Endothelial cell of umbilical vein (primary cell): ENCODE results near the gene PPTC7. TPM values are rescaled to one million over a fixed set of nuclear protein-coding genes. Genes with fewer than 3 reads are reported as not detected.

Experiments used
- BruUV-seq: library from RNA; stranded (reverse); fragments of 400-500 nt; replicated peaks from 2 replicates; lab custom pipeline; 2021; lab: Mats Ljungman, UMichigan
- CTCF ChIA-PET: fragments of 300-600, 350-600 bp; sonication (Branson Sonifier 250); formaldehyde crosslinking; loops from one replicate; lab custom pipeline; 2021; ENCODE audit warnings: antibody characterized with exemption, inconsistent platforms; lab: Charles Lee
- POLR2A ChIA-PET: fragments of 300-600, 350-600 bp; sonication (Branson Sonifier 250); formaldehyde crosslinking; loops from one replicate; lab custom pipeline; 2021; ENCODE audit warnings: antibody characterized with exemption, inconsistent platforms; lab: Charles Lee
- DNase-seq: peaks from one replicate; pipeline ENCODE4 v3.0.0-alpha.2; 2011; ENCODE audit warnings: low read depth, low spot score
- FAIRE-seq: peaks from 2 replicates; lab custom pipeline; 2011; peaks lifted over from hg19 to GRCh38; lab: Jason Lieb, UNC
- H2AFZ ChIP-seq: 2 replicates; pipeline ENCODE4 v1.6.0; 2012; ENCODE audit warnings: low read depth, low read length, control low read depth, inconsistent platforms
- H3K27ac ChIP-seq: 2 replicates; pipeline ENCODE4 v1.5.1; 2011; ENCODE audit warnings: low read depth, mild to moderate bottlenecking, control low read depth, low read length, moderate library complexity; ENCODE audit not compliant: insufficient read depth
- H3K27me3 ChIP-seq, 2 experiments: 2 replicates each; pipeline versions ENCODE4 v1.6.0 to v1.6.1; 2011; ENCODE audit warnings: low read length in 2 of 2, mixed read lengths in 1 of 2; ENCODE audit not compliant: control insufficient read depth in 2 of 2, insufficient read depth in 2 of 2
- H3K36me3 ChIP-seq, 2 experiments: 2 replicates in 1 of 2; 3 replicates in 1 of 2; pipeline ENCODE4 v1.5.1; 2011; ENCODE audit warnings: low read length in 2 of 2, mild to moderate bottlenecking in 1 of 2, moderate library complexity in 1 of 2; ENCODE audit not compliant: control insufficient read depth in 2 of 2, insufficient read depth in 2 of 2; ENCODE audit errors: extremely low read depth in 1 of 2
- H3K4me1 ChIP-seq: 3 replicates; pipeline ENCODE4 v1.5.1; 2011; ENCODE audit warnings: mild to moderate bottlenecking, low read length; ENCODE audit not compliant: control insufficient read depth, insufficient read depth; ENCODE audit errors: extremely low read depth
- H3K4me2 ChIP-seq: 2 replicates; pipeline ENCODE4 v1.6.1; 2011; ENCODE audit warnings: low read length, control low read depth, mixed read lengths; ENCODE audit not compliant: insufficient read depth
- H3K4me3 ChIP-seq, 3 experiments: fragments of 200-600 bp in 1 of 3; sonication (generic), shearing (Covaris generic) in 1 of 3; replicated peaks in 1 of 3; 2 replicates each; pipeline ENCODE4 v1.5.1; 2011 to 2016; ENCODE audit warnings: control low read depth in 3 of 3, low read length in 3 of 3, mild to moderate bottlenecking in 2 of 3, inconsistent platforms in 1 of 3, low read depth in 1 of 3, moderate library complexity in 1 of 3; ENCODE audit not compliant: insufficient read depth in 1 of 3
- H3K79me2 ChIP-seq: 2 replicates; pipeline ENCODE4 v1.6.0; 2012; ENCODE audit warnings: low read length, inconsistent platforms; ENCODE audit not compliant: control insufficient read depth, insufficient read depth
- H3K9ac ChIP-seq: replicated peaks from 2 replicates; pipeline ENCODE3; 2011; ENCODE audit warnings: low read length, control low read depth; ENCODE audit not compliant: insufficient read depth; ENCODE audit errors: extremely low read depth
- H3K9me1 ChIP-seq: replicated peaks from 3 replicates; pipeline ENCODE4 v1.6.0; 2011; ENCODE audit warnings: mild to moderate bottlenecking, low read length; ENCODE audit not compliant: control insufficient read depth, insufficient read depth; ENCODE audit errors: extremely low read depth
- H3K9me3 ChIP-seq: replicated peaks from 2 replicates; pipeline ENCODE4 v1.5.1; 2012; ENCODE audit warnings: low read length, inconsistent platforms; ENCODE audit not compliant: control insufficient read depth, insufficient read depth
- H4K20me1 ChIP-seq: replicated peaks from 2 replicates; pipeline ENCODE3; 2011; ENCODE audit warnings: mild to moderate bottlenecking, low read length; ENCODE audit not compliant: control insufficient read depth, insufficient read depth; ENCODE audit errors: extremely low read depth
- EZH2 ChIP-seq: IDR thresholded peaks from 2 replicates; pipeline ENCODE4 v1.6.1; 2012; ENCODE audit warnings: borderline replicate concordance, low read depth, mild to moderate bottlenecking, moderate library complexity, low read length, inconsistent platforms; ENCODE audit not compliant: severe bottlenecking
- FOS ChIP-seq: IDR thresholded peaks from 2 replicates; pipeline ENCODE4 v1.6.1; 2011; ENCODE audit warnings: mild to moderate bottlenecking, low read length, moderate library complexity, borderline replicate concordance; ENCODE audit not compliant: insufficient read depth
- GATA2 ChIP-seq: IDR thresholded peaks from 2 replicates; pipeline ENCODE4 v1.7.0; 2011; ENCODE audit warnings: low read depth, mild to moderate bottlenecking, moderate library complexity, mixed read lengths, low read length; ENCODE audit not compliant: insufficient read length, insufficient read depth
- JUN ChIP-seq: IDR thresholded peaks from 2 replicates; pipeline ENCODE4 v1.6.1; 2011; ENCODE audit warnings: borderline replicate concordance, low read depth; ENCODE audit not compliant: insufficient read length, insufficient read depth
- MYC ChIP-seq: IDR thresholded peaks from one replicate; pipeline ENCODE4 v1.6.1; 2011; ENCODE audit warnings: mild to moderate bottlenecking, low read depth, low read length
- POLR2A ChIP-seq: IDR thresholded peaks from 2 replicates; pipeline ENCODE4 v1.6.1; 2012; ENCODE audit warnings: low read depth, mild to moderate bottlenecking, control low read depth, low read length
- POLR2AphosphoS5 ChIP-seq: IDR thresholded peaks from 2 replicates; pipeline ENCODE4 v1.6.1; 2012; ENCODE audit warnings: low read depth, mild to moderate bottlenecking, control low read depth, low read length, moderate library complexity; ENCODE audit not compliant: insufficient read depth
- dilution Hi-C: fragments of 300-500 bp; cut with MboI; formaldehyde crosslinking; loops from one replicate; pipeline ENCODE4 v1.15.0; 2019; ENCODE audit warnings: low sequenced_read_pairs; ENCODE audit not compliant: extremely low pct_ligation_motif_present
- intact Hi-C: fragments of 100-400 bp; cut with micrococcal nuclease; formaldehyde crosslinking; loops from one replicate; pipeline ENCODE4 v1.10.0; 2022
- polyA plus RNA-seq, 4 experiments: library from polyadenylated mRNA; depleted of rRNA in 3 of 4; stranded (reverse) in 3 of 4; unstranded in 1 of 4; fragments of >200 nt; gene quantifications; 2 replicates each; pipeline versions ENCODE4 v1.2.1 to v1.2.3, GENCODE V29; 2011 to 2012; ENCODE audit warnings: missing spikeins in 1 of 4
- total RNA-seq: library from RNA; stranded (reverse); gene quantifications from 2 replicates; pipeline ENCODE4 v1.2.3, GENCODE V29; 2021
- TF ChIP-seq, protein P1 (sequence below): IDR thresholded peaks from 2 replicates; pipeline ENCODE4 v1.6.1; 2011; ENCODE audit not compliant: insufficient read depth, insufficient read length
- TF ChIP-seq, protein P2 (sequence below), 2 donors: IDR thresholded peaks; 1 replicate in 1 of 2; 2 replicates in 1 of 2; pipeline ENCODE4 v1.5.1; 2011; ENCODE audit warnings: low read length in 2 of 2, mild to moderate bottlenecking in 2 of 2, moderate library complexity in 2 of 2, control low read depth in 1 of 2, inconsistent platforms in 1 of 2, low read depth in 1 of 2; ENCODE audit not compliant: insufficient read depth in 1 of 2; ENCODE audit errors: extremely low read depth in 1 of 2

The PPTC7 gene
- total and polyA plus RNA-seq, 2 donors (not counting 3 experiments of a cell fraction or from before 2014, with no cell fraction given), result 8.4 to 15.2 TPM

DNA sequence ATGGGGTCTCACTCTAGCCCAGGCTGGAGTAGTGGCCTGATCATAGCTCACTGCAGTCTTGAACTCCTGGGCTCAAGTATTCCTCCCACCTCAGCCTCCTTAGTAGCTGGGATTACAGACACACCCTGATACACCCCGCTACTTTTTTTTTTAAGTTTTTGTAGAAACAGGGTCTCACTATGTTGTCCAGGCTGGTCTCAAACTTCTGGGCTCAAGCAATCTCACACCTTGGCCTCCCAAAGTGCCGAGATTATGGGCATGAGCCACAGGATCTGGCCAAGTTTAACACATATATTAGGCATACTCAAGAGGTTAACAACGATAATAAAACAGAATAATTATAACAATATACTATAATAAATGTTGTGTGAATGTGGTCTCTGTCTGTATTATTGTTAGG is 25.8 kb downstream of the PPTC7 start:
- POLR2A ChIA-PET, result no interaction called here
- FAIRE-seq, result no peak

More for the DNA sequence above, 25.8 kb downstream of the PPTC7 start:
- Histone ChIP-seq H3K4me1 (no peaks in the 10 kb centered on the region), H3K9me3 (no peaks in the 10 kb centered on the region), H2AFZ (no peak overlapping the region), H3K79me2 (peaks cover 86% of the 10 kb centered on the region), H3K9me1 (no peaks in the 10 kb centered on the region), H4K20me1 (no peaks in the 10 kb centered on the region), H3K27ac (no peak overlapping the region), H3K4me3 (no peak overlapping the region), H3K9ac (no peak overlapping the region), H3K27me3 (no peaks in the 10 kb centered on the region), H3K36me3 (no peaks in the 10 kb centered on the region), H3K4me2 (no peak overlapping the region)
- intact Hi-C loops, result no loop called here
- BruUV-seq, result no TSS peak
- dilution Hi-C loops, result no loop called here
- CTCF ChIA-PET, result interaction anchor here (1.8 kb wide), 1 partner anchor 43 kb away, joined by 6 read pairs; no protein-coding TSS in a partner anchor
- TF ChIP-seq FOS (no peak), GATA2 (no peak), POLR2A (no peak), EZH2 (no peak), JUN (no peak), POLR2AphosphoS5 (no peak), MYC (no peak)
- TF ChIP-seq, protein P1, sequence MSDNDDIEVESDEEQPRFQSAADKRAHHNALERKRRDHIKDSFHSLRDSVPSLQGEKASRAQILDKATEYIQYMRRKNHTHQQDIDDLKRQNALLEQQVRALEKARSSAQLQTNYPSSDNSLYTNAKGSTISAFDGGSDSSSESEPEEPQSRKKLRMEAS, result no peak
- TF ChIP-seq, protein P2, sequence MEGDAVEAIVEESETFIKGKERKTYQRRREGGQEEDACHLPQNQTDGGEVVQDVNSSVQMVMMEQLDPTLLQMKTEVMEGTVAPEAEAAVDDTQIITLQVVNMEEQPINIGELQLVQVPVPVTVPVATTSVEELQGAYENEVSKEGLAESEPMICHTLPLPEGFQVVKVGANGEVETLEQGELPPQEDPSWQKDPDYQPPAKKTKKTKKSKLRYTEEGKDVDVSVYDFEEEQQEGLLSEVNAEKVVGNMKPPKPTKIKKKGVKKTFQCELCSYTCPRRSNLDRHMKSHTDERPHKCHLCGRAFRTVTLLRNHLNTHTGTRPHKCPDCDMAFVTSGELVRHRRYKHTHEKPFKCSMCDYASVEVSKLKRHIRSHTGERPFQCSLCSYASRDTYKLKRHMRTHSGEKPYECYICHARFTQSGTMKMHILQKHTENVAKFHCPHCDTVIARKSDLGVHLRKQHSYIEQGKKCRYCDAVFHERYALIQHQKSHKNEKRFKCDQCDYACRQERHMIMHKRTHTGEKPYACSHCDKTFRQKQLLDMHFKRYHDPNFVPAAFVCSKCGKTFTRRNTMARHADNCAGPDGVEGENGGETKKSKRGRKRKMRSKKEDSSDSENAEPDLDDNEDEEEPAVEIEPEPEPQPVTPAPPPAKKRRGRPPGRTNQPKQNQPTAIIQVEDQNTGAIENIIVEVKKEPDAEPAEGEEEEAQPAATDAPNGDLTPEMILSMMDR (IDR thresholded peaks at IDR 0.05; ENCODE audit: extremely low read depth in 1 of 2, insufficient read depth in 1 of 2, low read depth in 1 of 2, low read length in 2 of 2), result no peak
- no peak for DNase-seq
